ENCODE results near the gene DNMT1.

Gene DNMT1

DNA sequence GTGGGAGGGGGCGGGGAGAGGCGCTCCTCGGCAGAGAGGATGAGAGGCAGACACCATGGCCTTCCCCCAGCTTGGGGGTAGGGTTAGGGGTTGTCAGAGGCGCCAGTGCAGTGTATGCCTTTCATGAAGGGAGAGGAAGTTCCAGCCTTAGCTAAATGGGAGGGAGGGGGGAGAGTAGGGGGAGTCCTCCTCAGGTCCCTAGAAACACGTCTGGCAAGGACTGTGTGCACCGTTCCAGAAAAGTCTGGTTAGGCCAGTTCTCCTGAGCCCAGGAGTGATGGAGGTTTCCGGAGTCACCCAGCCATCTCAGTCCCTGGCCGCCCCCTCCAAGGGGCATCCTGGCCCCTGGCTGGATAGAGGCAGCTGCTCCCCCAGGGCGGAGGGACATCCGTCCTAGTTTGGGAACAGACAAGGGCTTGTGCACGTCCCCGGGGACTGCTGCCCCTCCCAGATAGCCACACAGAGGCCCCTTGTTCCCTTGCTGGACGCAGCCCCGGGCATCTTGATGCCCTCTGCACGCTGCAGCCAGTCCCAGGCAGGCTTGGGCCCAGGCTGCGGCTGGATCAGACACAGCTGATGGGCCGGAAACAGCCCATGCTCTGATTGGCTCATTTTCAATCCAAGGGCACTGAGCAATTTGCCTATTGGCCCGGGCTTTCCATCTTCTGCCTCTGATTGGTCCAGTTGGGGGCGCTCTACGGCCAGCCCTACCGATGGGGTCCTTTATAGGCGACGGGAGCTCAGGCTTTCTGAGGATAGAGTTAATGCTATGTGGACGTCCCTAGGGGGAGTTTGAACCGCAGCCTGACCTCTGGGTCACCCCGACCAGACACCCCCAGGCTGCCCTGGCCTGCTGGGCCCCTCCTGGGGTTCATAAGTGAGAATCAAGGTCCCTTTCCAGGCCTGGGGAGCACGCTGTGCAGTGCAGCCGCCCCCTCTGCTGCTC, 32.5 kb upstream of the DNMT1 start:
- no peak for TF ChIP-seq CTCF (conservative IDR thresholded peaks at IDR 0.05; ENCODE audit: low read depth)
- CTCF ChIA-PET: interaction anchor here (0.7 to 2.8 kb wide), 5 partner anchors 23 to 338 kb away, joined by 3 to 12 read pairs (median 5); no protein-coding TSS in a partner anchor
- POLR2A ChIA-PET (ENCODE audit: low non-redundant PET): interaction anchor here (0.6 kb wide), 2 partner anchors 38 to 76 kb away, joined by 3 to 4 read pairs; no protein-coding TSS in a partner anchor
- no peak for DNase-seq (ENCODE audit: low spot score)
- H3K27ac ChIP-seq: no peak overlapping the region

GRCh38 chr19:10226376-10227025, 31.7 kb upstream of the DNMT1 start:
- no peak for DNase-seq (ENCODE audit: low spot score)
- POLR2A ChIA-PET (ENCODE audit: low non-redundant PET): interaction anchor here (0.6 kb wide), 1 partner anchor 75 kb away, joined by 4 read pairs; no protein-coding TSS in a partner anchor
- no peak for TF ChIP-seq CTCF (conservative IDR thresholded peaks at IDR 0.05; ENCODE audit: low read depth)
- H3K27ac ChIP-seq: no peak overlapping the region
- CTCF ChIA-PET: interaction anchor here (0.7 to 1.1 kb wide), 2 partner anchors 19 to 209 kb away, joined by 3 to 8 read pairs; no protein-coding TSS in a partner anchor

DNA sequence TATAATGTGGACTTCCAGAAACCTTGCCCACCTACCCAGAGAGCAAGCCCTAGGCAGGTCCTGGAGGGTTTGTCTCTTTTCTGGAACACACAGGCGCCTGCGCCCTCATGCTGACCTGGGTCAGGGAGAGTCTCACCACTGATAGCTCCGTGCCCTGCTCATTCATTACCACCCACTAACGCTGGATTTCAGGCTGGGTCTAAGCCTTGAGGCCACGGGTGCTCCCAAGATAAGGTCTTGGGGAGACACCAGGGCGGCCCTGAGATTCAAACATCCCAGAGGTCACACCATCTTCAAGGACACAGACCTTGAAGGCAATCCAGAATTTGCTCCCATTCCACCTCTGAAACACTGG, 31.2 kb upstream of the DNMT1 start:
- TF ChIP-seq CTCF (conservative IDR thresholded peaks at IDR 0.05; ENCODE audit: low read depth): no peak
- H3K27ac ChIP-seq: no peak overlapping the region
- CTCF ChIA-PET: interaction anchor here (0.7 kb wide), 1 partner anchor 19 kb away, joined by 3 read pairs; no protein-coding TSS in a partner anchor
- POLR2A ChIA-PET (ENCODE audit: low non-redundant PET): no interaction called here
- DNase-seq (ENCODE audit: low spot score): no peak

GRCh38 chr19:10224337-10224736, 29.6 kb upstream of the DNMT1 start:
- CTCF ChIA-PET: interaction anchor here (1.1 kb wide), 1 partner anchor 164 kb away, joined by 5 read pairs; no protein-coding TSS in a partner anchor
- H3K27ac ChIP-seq: no peak overlapping the region
- POLR2A ChIA-PET (ENCODE audit: low non-redundant PET): no interaction called here

GRCh38 chr19:10223488-10224213, 28.9 kb upstream of the DNMT1 start:
- no peak overlapping the region for H3K27ac ChIP-seq
- DNase-seq (ENCODE audit: low spot score): no peak
- TF ChIP-seq CTCF (conservative IDR thresholded peaks at IDR 0.05; ENCODE audit: low read depth): no peak
- ChIA-PET CTCF (interaction anchor here (0.7 to 0.9 kb wide), 2 partner anchors 26 to 255 kb away, joined by 3 to 4 read pairs; no protein-coding TSS in a partner anchor), POLR2A (ENCODE audit: low non-redundant PET) (no interaction called here)

More at GRCh38 chr19:10224337-10224736, 29.6 kb upstream of the DNMT1 start:
- TF ChIP-seq CTCF (conservative IDR thresholded peaks at IDR 0.05; ENCODE audit: low read depth): no peak
- no peak for DNase-seq (ENCODE audit: low spot score)

Data from RWPE1 (cell line).